Activated CD4-positive, alpha-beta T cell treated with anti-CD3 and anti-CD28 coated beads, Interleukin-2, amount 10 ng/mL, durations not matched to agents 7 days and 5 days (primary cell): Measurements from ENCODE around the gene BEAN1. TPM values are rescaled to one million over a fixed set of nuclear protein-coding genes. Genes with fewer than 3 reads are reported as not detected.

Source experiments
- CTCF ChIA-PET: fragments of 350-600 bp; sonication (Branson Sonifier 250); formaldehyde crosslinking; loops from one replicate; lab custom pipeline; 2021; ENCODE audit warnings: antibody characterized with exemption; lab: Charles Lee
- POLR2A ChIA-PET: fragments of 350-600 bp; sonication (Branson Sonifier 250); formaldehyde crosslinking; loops from one replicate; lab custom pipeline; 2021; ENCODE audit warnings: antibody characterized with exemption; lab: Charles Lee
- DNase-seq: peaks from one replicate; pipeline ENCODE4 v3.0.0-alpha.2; 2020
- H3K27ac Mint-ChIP-seq: one replicate; pipeline ENCODE4 v1.8.0; 2021; ENCODE audit warnings: mild to moderate bottlenecking, moderate library complexity, mixed read lengths
- H3K27me3 Mint-ChIP-seq: one replicate; pipeline ENCODE4 v1.8.0; 2021; ENCODE audit warnings: mixed read lengths
- H3K36me3 Mint-ChIP-seq: one replicate; pipeline ENCODE4 v1.8.0; 2021; ENCODE audit warnings: low read depth, mixed read lengths
- H3K4me1 Mint-ChIP-seq: one replicate; pipeline ENCODE4 v1.8.0; 2021; ENCODE audit warnings: mixed read lengths
- H3K4me3 Mint-ChIP-seq: one replicate; pipeline ENCODE4 v1.8.0; 2021; ENCODE audit warnings: mild to moderate bottlenecking, moderate library complexity, mixed read lengths
- H3K9me3 Mint-ChIP-seq: one replicate; pipeline ENCODE4 v1.8.0; 2021; ENCODE audit warnings: mixed read lengths
- total RNA-seq, 2 experiments: library from RNA; stranded (reverse); gene quantifications; one replicate each; pipeline ENCODE4 v1.2.3, GENCODE V29; 2021

The BEAN1 gene
- total RNA-seq, 2 experiments from 2014 or later = not detected

- Mint-ChIP-seq H3K4me3 (no peak overlapping the region), H3K4me1 (no peaks in the 10 kb centered on the region), H3K27ac (no peak overlapping the region), H3K27me3 (peaks cover 69% of the 10 kb centered on the region), H3K9me3 (no peaks in the 10 kb centered on the region), H3K36me3 (no peaks in the 10 kb centered on the region)
- POLR2A ChIA-PET = no interaction called here
- DNase-seq = no peak
- CTCF ChIA-PET = interaction anchor here (1.2 kb wide), 1 partner anchor 10 kb away, joined by 4 read pairs; no protein-coding TSS in a partner anchor
Observed at GRCh38 chr16:66429290-66429962, 2.3 kb downstream of the BEAN1 start.

GRCh38 chr16:66430214-66430613 lies 3.1 kb downstream of the BEAN1 start:
- H3K4me1 Mint-ChIP-seq = no peaks in the 10 kb centered on the region
- peaks cover 61% of the 10 kb centered on the region for H3K27me3 Mint-ChIP-seq
- H3K27ac Mint-ChIP-seq = no peak overlapping the region
- H3K4me3 Mint-ChIP-seq = no peak overlapping the region
- H3K36me3 Mint-ChIP-seq = no peaks in the 10 kb centered on the region
- no peaks in the 10 kb centered on the region for H3K9me3 Mint-ChIP-seq
- ChIA-PET POLR2A (no interaction called here), CTCF (interaction anchor here (1.2 kb wide), 1 partner anchor 9 kb away, joined by 4 read pairs; no protein-coding TSS in a partner anchor)
- no peak for DNase-seq

GRCh38 chr16:66431760-66432159 lies 4.7 kb downstream of the BEAN1 start:
- no peak overlapping the region for H3K4me3 Mint-ChIP-seq
- no peaks in the 10 kb centered on the region for H3K36me3 Mint-ChIP-seq
- ChIA-PET CTCF (no interaction called here), POLR2A (no interaction called here)
- no peak overlapping the region for H3K27ac Mint-ChIP-seq
- peaks cover 48% of the 10 kb centered on the region for H3K27me3 Mint-ChIP-seq
- no peaks in the 10 kb centered on the region for H3K4me1 Mint-ChIP-seq
- no peak for DNase-seq
- no peaks in the 10 kb centered on the region for H3K9me3 Mint-ChIP-seq

GRCh38 chr16:66432429-66432828 lies 5.3 kb downstream of the BEAN1 start:
- peaks cover 48% of the 10 kb centered on the region for H3K27me3 Mint-ChIP-seq
- ChIA-PET CTCF (no interaction called here), POLR2A (no interaction called here)
- no peak overlapping the region for H3K27ac Mint-ChIP-seq
- no peaks in the 10 kb centered on the region for H3K4me1 Mint-ChIP-seq
- DNase-seq = no peak
- H3K9me3 Mint-ChIP-seq = no peaks in the 10 kb centered on the region
- no peak overlapping the region for H3K4me3 Mint-ChIP-seq
- no peaks in the 10 kb centered on the region for H3K36me3 Mint-ChIP-seq

GRCh38 chr16:66434619-66435430 lies 7.7 kb downstream of the BEAN1 start:
- Mint-ChIP-seq H3K4me3 (no peak overlapping the region), H3K27ac (no peak overlapping the region), H3K9me3 (no peaks in the 10 kb centered on the region), H3K36me3 (no peaks in the 10 kb centered on the region), H3K27me3 (peaks cover 30% of the 10 kb centered on the region), H3K4me1 (no peaks in the 10 kb centered on the region)
- POLR2A ChIA-PET = no interaction called here
- DNase-seq = no peak
- CTCF ChIA-PET = interaction anchor here (0.5 kb wide), 1 partner anchor 20 kb away, joined by 3 read pairs; no protein-coding TSS in a partner anchor

GRCh38 chr16:66435896-66436295 lies 8.8 kb downstream of the BEAN1 start:
- no peaks in the 10 kb centered on the region for H3K9me3 Mint-ChIP-seq
- DNase-seq = no peak
- H3K27me3 Mint-ChIP-seq = peaks cover 24% of the 10 kb centered on the region
- POLR2A ChIA-PET = interaction anchor here (0.7 kb wide), 1 partner anchor 20 kb away, joined by 6 read pairs; no protein-coding TSS in a partner anchor
- H3K27ac Mint-ChIP-seq = no peak overlapping the region
- H3K4me1 Mint-ChIP-seq = no peaks in the 10 kb centered on the region
- no peak overlapping the region for H3K4me3 Mint-ChIP-seq
- no peaks in the 10 kb centered on the region for H3K36me3 Mint-ChIP-seq
- CTCF ChIA-PET = interaction anchor here (0.6 kb wide), 2 partner anchors 72 to 173 kb away, joined by 3 read pairs; no protein-coding TSS in a partner anchor

GRCh38 chr16:66437391-66437945 lies 10.4 kb downstream of the BEAN1 start:
- H3K27me3 Mint-ChIP-seq = peaks cover 11% of the 10 kb centered on the region
- ChIA-PET CTCF (interaction anchor here (1.3 kb wide), 1 partner anchor 10 kb away, joined by 3 read pairs; no protein-coding TSS in a partner anchor), POLR2A (no interaction called here)

GRCh38 chr16:66438536-66438935 lies 11.4 kb downstream of the BEAN1 start:
- Mint-ChIP-seq H3K4me3 (no peak overlapping the region), H3K36me3 (no peaks in the 10 kb centered on the region), H3K9me3 (no peaks in the 10 kb centered on the region), H3K27ac (no peak overlapping the region), H3K27me3 (peaks cover 4% of the 10 kb centered on the region), H3K4me1 (no peaks in the 10 kb centered on the region)
- CTCF ChIA-PET = no interaction called here
- no peak for DNase-seq
- POLR2A ChIA-PET = no interaction called here

More at GRCh38 chr16:66437391-66437945, 10.4 kb downstream of the BEAN1 start:
- no peaks in the 10 kb centered on the region for H3K9me3 Mint-ChIP-seq
- no peak for DNase-seq
- H3K4me3 Mint-ChIP-seq = no peak overlapping the region
- no peak overlapping the region for H3K27ac Mint-ChIP-seq
- no peaks in the 10 kb centered on the region for H3K36me3 Mint-ChIP-seq
- no peaks in the 10 kb centered on the region for H3K4me1 Mint-ChIP-seq

- peaks cover 4% of the 10 kb centered on the region for H3K27me3 Mint-ChIP-seq
- no peak overlapping the region for H3K27ac Mint-ChIP-seq
- no peaks in the 10 kb centered on the region for H3K4me1 Mint-ChIP-seq
- H3K36me3 Mint-ChIP-seq = no peaks in the 10 kb centered on the region
- H3K9me3 Mint-ChIP-seq = no peaks in the 10 kb centered on the region
- H3K4me3 Mint-ChIP-seq = no peak overlapping the region
- ChIA-PET CTCF (interaction anchor here (0.6 to 1.0 kb wide), 2 partner anchors 10 to 50 kb away, joined by 4 read pairs; no protein-coding TSS in a partner anchor), POLR2A (no interaction called here)
- DNase-seq = no peak
Observed at GRCh38 chr16:66439051-66439730, 12.1 kb downstream of the BEAN1 start.

- no peaks in the 10 kb centered on the region for H3K9me3 Mint-ChIP-seq
Observed at GRCh38 chr16:66440271-66440802, 13.2 kb downstream of the BEAN1 start.

GRCh38 chr16:66440970-66441369 lies 13.9 kb downstream of the BEAN1 start:
- CTCF ChIA-PET = interaction anchor here (0.9 to 1.3 kb wide), 2 partner anchors 34 to 390 kb away, joined by 3 to 4 read pairs; partner anchors contain the start of gene NAE1
- Mint-ChIP-seq H3K27me3 (peaks cover 8% of the 10 kb centered on the region), H3K27ac (no peak overlapping the region), H3K4me1 (no peaks in the 10 kb centered on the region), H3K4me3 (no peak overlapping the region), H3K36me3 (no peaks in the 10 kb centered on the region), H3K9me3 (no peaks in the 10 kb centered on the region)
- no peak for DNase-seq
- POLR2A ChIA-PET = no interaction called here

More at GRCh38 chr16:66440271-66440802, 13.2 kb downstream of the BEAN1 start:
- H3K4me3 Mint-ChIP-seq = no peak overlapping the region
- POLR2A ChIA-PET = no interaction called here
- DNase-seq = no peak
- H3K27ac Mint-ChIP-seq = no peak overlapping the region
- CTCF ChIA-PET = interaction anchor here (0.9 to 1.3 kb wide), 2 partner anchors 33 to 390 kb away, joined by 3 to 4 read pairs; partner anchors contain the start of gene NAE1
- peaks cover 4% of the 10 kb centered on the region for H3K27me3 Mint-ChIP-seq
- H3K4me1 Mint-ChIP-seq = no peaks in the 10 kb centered on the region
- H3K36me3 Mint-ChIP-seq = no peaks in the 10 kb centered on the region
